NCI-H524 (cell line): Measurements from ENCODE around the gene OR5AN1.
A peak's percentile ranks its signal among the peaks of the same experiment; 100 is the strongest.
"Not testable (repeated sequence)": the region's sequence is repeated elsewhere in the genome, so short reads cannot be mapped to it uniquely, and the experiment has no call there.

Experiments used
- DNase-seq, 2 experiments: peaks; one replicate each; lab custom pipeline; 2025; lab: John Stamatoyannopoulos, UW

Gene OR5AN1

GRCh38 chr11:59358595-59358994 is at the start of gene OR5AN1:
TSS of gene OR5AN1 (plus strand) at chr11:59358895. CDS start at chr11:59364459, 5,564 bp downstream.
- no peak for DNase-seq

- DNase-seq = no peak
Observed at GRCh38 chr11:59335001-59335400, 23.7 kb upstream of the OR5AN1 start.

GRCh38 chr11:59336176-59336575 is 22.5 kb upstream of the OR5AN1 start:
- no peak for DNase-seq

- no peak for DNase-seq
Observed at GRCh38 chr11:59336931-59337330, 21.8 kb upstream of the OR5AN1 start.

- DNase-seq = not testable (repeated sequence)
Observed at GRCh38 chr11:59349657-59350056, 9.0 kb upstream of the OR5AN1 start.

- DNase-seq = no peak
Observed at GRCh38 chr11:59355226-59355625, 3.5 kb upstream of the OR5AN1 start.

- no peak for DNase-seq
Observed at GRCh38 chr11:59356561-59356960, 2.1 kb upstream of the OR5AN1 start.

- no peak for DNase-seq
Observed at GRCh38 chr11:59358020-59358419, 675 bp upstream of the OR5AN1 start.

GRCh38 chr11:59365232-59366018 is 6.7 kb downstream of the OR5AN1 start:
- DNase-seq = no peak

- DNase-seq = no peak
Observed at GRCh38 chr11:59368238-59369022, 9.7 kb downstream of the OR5AN1 start.

- DNase-seq = not testable (repeated sequence)
Observed at GRCh38 chr11:59372324-59372723, 13.6 kb downstream of the OR5AN1 start.

GRCh38 chr11:59380263-59381059 is 21.8 kb downstream of the OR5AN1 start:
- DNase-seq = no peak

GRCh38 chr11:59394186-59394585 is 35.5 kb downstream of the OR5AN1 start:
- no peak for DNase-seq

GRCh38 chr11:59400461-59401261 is 42.0 kb downstream of the OR5AN1 start:
- no peak for DNase-seq

- no peak for DNase-seq
Observed at GRCh38 chr11:59401262-59401552, 42.5 kb downstream of the OR5AN1 start.

GRCh38 chr11:59403546-59403945 is 44.9 kb downstream of the OR5AN1 start:
- no peak for DNase-seq

GRCh38 chr11:59413646-59414045 is 55.0 kb downstream of the OR5AN1 start:
- DNase-seq = no peak

- no peak for DNase-seq
Observed at GRCh38 chr11:59415111-59415510, 56.4 kb downstream of the OR5AN1 start.

GRCh38 chr11:59416613-59417012 is 57.9 kb downstream of the OR5AN1 start:
- DNase-seq = no peak

GRCh38 chr11:59417023-59417422 is 58.3 kb downstream of the OR5AN1 start:
- DNase-seq = no peak

- DNase-seq = peak in 1 of 2 experiments; percentile 1
Observed at GRCh38 chr11:59418156-59418555, 59.5 kb downstream of the OR5AN1 start.
